Endothelial cell (in vitro differentiated cells): Measurements from ENCODE around the gene MACIR. TPM values are rescaled to one million over a fixed set of nuclear protein-coding genes. Genes with fewer than 3 reads are reported as not detected.

ENCODE experiments used
- DNase-seq: peaks from one replicate; pipeline ENCODE4 v3.0.0; 2021; ENCODE audit warnings: low spot score
- H3K27ac Mint-ChIP-seq: one replicate; pipeline ENCODE4 v1.8.0; 2021; ENCODE audit warnings: mixed read lengths, inconsistent platforms; ENCODE audit not compliant: unreplicated experiment
- H3K27me3 Mint-ChIP-seq: one replicate; pipeline ENCODE4 v1.8.0; 2021; ENCODE audit warnings: mild to moderate bottlenecking, moderate library complexity, mixed read lengths, inconsistent platforms; ENCODE audit not compliant: unreplicated experiment
- H3K36me3 Mint-ChIP-seq: one replicate; pipeline ENCODE4 v1.8.0; 2021; ENCODE audit warnings: mild to moderate bottlenecking, low read depth, mixed read lengths, inconsistent platforms; ENCODE audit not compliant: unreplicated experiment
- H3K4me1 Mint-ChIP-seq: one replicate; pipeline ENCODE4 v1.8.0; 2021; ENCODE audit warnings: mild to moderate bottlenecking, mixed read lengths, inconsistent platforms; ENCODE audit not compliant: unreplicated experiment
- H3K4me3 Mint-ChIP-seq: one replicate; pipeline ENCODE4 v1.8.0; 2021; ENCODE audit warnings: mild to moderate bottlenecking, mixed read lengths, inconsistent platforms; ENCODE audit not compliant: unreplicated experiment
- H3K9me3 Mint-ChIP-seq: one replicate; pipeline ENCODE4 v1.8.0; 2021; ENCODE audit warnings: mixed read lengths, inconsistent platforms; ENCODE audit not compliant: unreplicated experiment
- total RNA-seq: library from RNA; stranded (reverse); fragmentation: NEBNext Ultra II Directional; extraction: Animal tissue kit (Norgen Biotek cat#: 25700); gene quantifications from one replicate; pipeline ENCODE4 v1.2.1, GENCODE V29; 2021; ENCODE audit not compliant: unreplicated experiment
- TF ChIP-seq, protein P1 (sequence below): fragments of 200-600 bp; sonication (generic); IDR thresholded peaks from one replicate; pipeline ENCODE4 v1.5.0; 2021; ENCODE audit warnings: antibody characterized with exemption; ENCODE audit not compliant: unreplicated experiment

The MACIR gene
- total RNA-seq, 1 donor from 2014 or later, result 9.2 TPM

GRCh38 chr5:103262422-103262871 is 3.9 kb downstream of the MACIR start:
- Mint-ChIP-seq H3K9me3 (no peaks in the 10 kb centered on the region), H3K27me3 (peaks cover 6% of the 10 kb centered on the region), H3K4me1 (peaks cover 11% of the 10 kb centered on the region), H3K4me3 (no peak overlapping the region), H3K27ac (no peak overlapping the region), H3K36me3 (no peaks in the 10 kb centered on the region)
- TF ChIP-seq, protein P1, sequence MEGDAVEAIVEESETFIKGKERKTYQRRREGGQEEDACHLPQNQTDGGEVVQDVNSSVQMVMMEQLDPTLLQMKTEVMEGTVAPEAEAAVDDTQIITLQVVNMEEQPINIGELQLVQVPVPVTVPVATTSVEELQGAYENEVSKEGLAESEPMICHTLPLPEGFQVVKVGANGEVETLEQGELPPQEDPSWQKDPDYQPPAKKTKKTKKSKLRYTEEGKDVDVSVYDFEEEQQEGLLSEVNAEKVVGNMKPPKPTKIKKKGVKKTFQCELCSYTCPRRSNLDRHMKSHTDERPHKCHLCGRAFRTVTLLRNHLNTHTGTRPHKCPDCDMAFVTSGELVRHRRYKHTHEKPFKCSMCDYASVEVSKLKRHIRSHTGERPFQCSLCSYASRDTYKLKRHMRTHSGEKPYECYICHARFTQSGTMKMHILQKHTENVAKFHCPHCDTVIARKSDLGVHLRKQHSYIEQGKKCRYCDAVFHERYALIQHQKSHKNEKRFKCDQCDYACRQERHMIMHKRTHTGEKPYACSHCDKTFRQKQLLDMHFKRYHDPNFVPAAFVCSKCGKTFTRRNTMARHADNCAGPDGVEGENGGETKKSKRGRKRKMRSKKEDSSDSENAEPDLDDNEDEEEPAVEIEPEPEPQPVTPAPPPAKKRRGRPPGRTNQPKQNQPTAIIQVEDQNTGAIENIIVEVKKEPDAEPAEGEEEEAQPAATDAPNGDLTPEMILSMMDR, result no peak
- no peak for DNase-seq

GRCh38 chr5:103263054-103263453 is 4.5 kb downstream of the MACIR start:
- DNase-seq, result no peak
- no peak overlapping the region for H3K27ac Mint-ChIP-seq
- H3K36me3 Mint-ChIP-seq, result no peaks in the 10 kb centered on the region
- H3K27me3 Mint-ChIP-seq, result peaks cover 6% of the 10 kb centered on the region
- peak overlapping the region; percentile 34 for H3K4me3 Mint-ChIP-seq
- peaks cover 11% of the 10 kb centered on the region for H3K4me1 Mint-ChIP-seq
- TF ChIP-seq, protein P1, result no peak
- no peaks in the 10 kb centered on the region for H3K9me3 Mint-ChIP-seq

DNA sequence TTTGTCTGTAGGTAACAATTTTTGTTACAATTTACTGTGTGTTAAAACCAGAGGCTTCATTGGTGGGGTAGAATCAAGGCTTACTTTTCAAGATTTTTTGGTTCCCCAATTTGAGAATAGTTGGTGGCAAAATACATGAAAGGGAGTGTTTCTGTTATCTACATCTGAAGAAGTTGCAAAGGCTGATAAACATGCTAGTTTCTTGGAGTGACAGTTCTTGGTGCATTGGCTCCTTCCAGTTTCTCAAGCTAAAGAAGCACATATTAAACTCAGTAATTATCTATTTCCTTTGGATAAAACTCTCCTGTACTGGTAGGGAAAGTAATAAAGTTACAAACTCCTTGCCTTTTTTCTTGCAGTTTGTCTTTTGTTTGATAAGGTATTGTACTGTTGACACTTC is 5.9 kb downstream of the MACIR start:
- Mint-ChIP-seq H3K27me3 (peaks cover 5% of the 10 kb centered on the region), H3K27ac (no peak overlapping the region), H3K9me3 (no peaks in the 10 kb centered on the region), H3K4me1 (peaks cover 11% of the 10 kb centered on the region), H3K4me3 (no peak overlapping the region), H3K36me3 (no peaks in the 10 kb centered on the region)
- TF ChIP-seq, protein P1, result no peak
- no peak for DNase-seq

- DNase-seq, result no peak
- H3K4me1 Mint-ChIP-seq, result no peaks in the 10 kb centered on the region
- no peak overlapping the region for H3K4me3 Mint-ChIP-seq
- H3K36me3 Mint-ChIP-seq, result no peaks in the 10 kb centered on the region
- no peak overlapping the region for H3K27ac Mint-ChIP-seq
- no peaks in the 10 kb centered on the region for H3K27me3 Mint-ChIP-seq
- TF ChIP-seq, protein P1, result no peak
- no peaks in the 10 kb centered on the region for H3K9me3 Mint-ChIP-seq
These were observed 12.0 kb downstream of the MACIR start for GRCh38 chr5:103270581-103270980.

GRCh38 chr5:103271570-103272289 is 13.2 kb downstream of the MACIR start:
- no peaks in the 10 kb centered on the region for H3K4me1 Mint-ChIP-seq
- no peak overlapping the region for H3K27ac Mint-ChIP-seq
- H3K27me3 Mint-ChIP-seq, result no peaks in the 10 kb centered on the region
- DNase-seq, result no peak
- no peaks in the 10 kb centered on the region for H3K36me3 Mint-ChIP-seq
- H3K9me3 Mint-ChIP-seq, result no peaks in the 10 kb centered on the region
- TF ChIP-seq, protein P1, result no peak
- H3K4me3 Mint-ChIP-seq, result no peak overlapping the region
